DMS153 treated with DMSO at 0.1 percent for 48 hours (cell line): ENCODE data around the gene AFF3.

Source experiments
- DNase-seq: peaks from one replicate; lab custom pipeline; 2025; ENCODE audit not compliant: unreplicated experiment; lab: John Stamatoyannopoulos, UW

AFF3 gene

GRCh38 chr2:99833586-99834201, 308.7 kb downstream of the AFF3 start:
- no peak for DNase-seq

DNA sequence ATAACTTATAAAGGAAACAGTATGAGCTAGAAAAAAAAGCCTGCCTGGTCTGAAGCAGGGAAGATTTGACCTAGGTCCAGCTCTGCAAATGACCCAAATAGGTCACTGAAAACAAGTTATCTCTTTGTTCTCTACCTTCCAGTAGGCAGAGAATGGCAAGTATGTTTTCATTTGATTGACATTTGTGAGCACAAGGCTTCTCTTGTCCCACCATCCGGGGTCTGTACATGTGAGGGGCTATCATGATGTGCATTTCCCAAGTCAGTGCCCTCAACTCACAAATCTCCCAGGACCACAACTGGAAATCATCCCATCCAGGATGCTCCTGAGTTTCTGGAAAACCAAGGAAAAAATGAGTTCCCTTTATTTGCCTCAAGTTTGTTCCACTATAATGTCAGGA, 309.5 kb downstream of the AFF3 start:
- DNase-seq = no peak

- no peak for DNase-seq
Measured at GRCh38 chr2:99831772-99832171, 310.6 kb downstream of the AFF3 start.

DNA sequence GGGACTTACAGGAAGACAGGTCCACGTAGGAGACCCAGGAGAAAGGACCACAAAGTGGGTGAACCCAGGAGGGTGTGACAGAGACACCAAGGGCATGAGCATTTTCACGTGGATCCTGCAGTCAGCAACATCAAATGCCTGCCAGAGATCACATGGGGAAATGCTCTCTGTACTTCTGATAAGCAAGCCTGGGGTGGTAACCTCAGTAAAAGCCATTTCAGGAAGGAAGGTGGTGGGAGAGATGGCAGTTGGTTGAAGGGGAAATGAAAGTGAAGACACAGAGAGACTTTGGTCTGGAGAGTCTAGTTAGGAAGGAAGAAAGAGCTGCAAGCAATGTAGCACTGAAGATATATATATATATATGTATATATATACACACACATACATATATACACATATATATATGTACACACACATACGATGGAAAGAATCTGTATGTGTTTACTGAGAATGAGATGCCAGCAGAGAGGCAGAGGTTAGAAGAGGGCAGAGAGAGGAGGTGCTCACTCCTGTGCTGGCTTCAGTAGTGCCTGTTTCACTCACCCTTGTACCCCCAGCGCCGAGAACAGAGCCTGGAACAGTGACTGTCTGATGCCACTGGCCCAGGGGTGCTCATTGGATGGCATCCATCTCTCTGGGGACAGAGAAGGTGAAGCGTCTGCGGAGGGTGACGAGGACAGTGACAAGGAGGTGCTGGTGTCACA, 314.9 kb downstream of the AFF3 start:
- DNase-seq = no peak

- no peak for DNase-seq
Measured at GRCh38 chr2:99825630-99826029, 316.8 kb downstream of the AFF3 start.

- DNase-seq = no peak
Measured at GRCh38 chr2:99824758-99825157, 317.6 kb downstream of the AFF3 start.

- no peak for DNase-seq
Measured at GRCh38 chr2:99822474-99823207, 319.7 kb downstream of the AFF3 start.

DNA sequence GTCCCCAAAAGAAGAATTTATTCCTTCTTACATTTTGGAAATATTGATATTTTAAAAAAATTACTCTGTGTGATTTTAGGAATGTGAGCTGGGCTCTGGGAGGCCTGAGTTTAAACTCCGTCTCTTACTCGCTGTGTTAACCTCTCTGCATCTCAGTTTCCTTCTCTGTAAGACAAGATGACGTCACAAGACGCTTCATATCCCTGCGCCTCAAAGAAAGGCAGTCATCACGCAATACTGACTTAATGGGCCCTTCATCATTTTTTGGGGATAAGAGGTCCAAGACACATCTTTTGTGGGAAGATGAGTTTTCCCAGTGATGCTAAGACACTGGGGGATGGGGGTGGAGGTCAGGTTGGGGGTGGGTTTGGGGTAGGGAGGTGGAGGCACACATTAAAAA, 320.4 kb downstream of the AFF3 start:
- no peak for DNase-seq

- DNase-seq = no peak
Measured at GRCh38 chr2:99821572-99821971, 320.8 kb downstream of the AFF3 start.

DNA sequence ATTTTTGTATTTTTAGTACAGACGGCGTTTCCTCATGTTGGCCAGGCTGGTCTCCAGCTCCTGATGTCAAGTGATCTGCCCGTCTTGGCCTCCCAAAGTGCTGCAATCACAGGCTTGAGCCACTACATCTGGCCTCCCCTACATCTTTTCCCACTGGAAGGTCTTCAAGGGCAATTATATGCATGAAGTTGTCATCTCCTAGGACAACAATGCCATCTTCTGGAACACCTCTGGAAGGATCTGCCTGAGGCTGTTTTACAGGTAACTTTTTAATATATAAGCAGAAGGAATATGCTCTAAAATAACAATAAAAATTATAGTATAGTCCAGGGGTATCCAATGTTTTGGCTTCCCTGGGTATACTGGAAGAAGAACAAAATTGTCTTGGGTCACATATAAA, 321.4 kb downstream of the AFF3 start:
- DNase-seq = no peak

DNA sequence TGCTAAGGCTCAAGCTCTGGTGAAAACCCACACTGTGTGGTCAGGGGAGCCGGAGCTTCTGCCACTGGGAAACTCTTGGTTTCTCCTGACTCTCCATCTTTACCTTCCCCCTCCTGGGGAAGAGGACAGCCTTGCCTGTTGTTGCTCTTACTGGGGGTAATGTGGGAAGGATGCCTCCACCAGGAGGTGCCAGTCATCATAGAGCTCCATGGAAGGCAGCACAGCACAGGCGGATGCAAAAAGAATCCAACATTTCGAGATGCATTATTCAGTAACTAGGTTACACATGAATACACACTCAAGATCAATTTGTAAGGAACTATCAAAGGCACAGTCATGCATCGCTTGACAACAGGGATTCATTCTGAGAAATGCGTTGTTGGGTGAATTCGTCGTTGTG, 322.6 kb downstream of the AFF3 start:
- DNase-seq = no peak

- DNase-seq = no peak
Measured at GRCh38 chr2:99818842-99819241, 323.5 kb downstream of the AFF3 start.

DNA sequence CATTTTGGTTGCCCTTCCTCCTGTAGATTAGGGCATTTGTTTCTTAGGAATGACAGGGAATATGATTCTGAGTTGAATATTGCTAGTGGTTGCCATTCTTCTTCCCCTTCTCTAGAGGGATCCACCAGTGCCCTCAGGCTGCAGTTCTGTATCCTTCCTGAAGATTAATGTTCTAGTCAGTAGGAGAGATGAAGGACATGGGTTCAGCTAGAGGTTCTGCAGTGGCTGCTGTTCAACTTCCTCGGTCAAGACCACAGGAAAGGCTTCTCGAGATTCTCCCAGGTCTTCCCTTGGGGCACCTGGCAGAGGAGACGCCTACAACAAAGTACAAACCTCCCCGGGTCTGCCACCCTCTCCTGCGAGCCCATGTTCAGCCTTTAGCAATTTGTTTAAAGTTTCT, 325.5 kb downstream of the AFF3 start:
- no peak for DNase-seq

DNA sequence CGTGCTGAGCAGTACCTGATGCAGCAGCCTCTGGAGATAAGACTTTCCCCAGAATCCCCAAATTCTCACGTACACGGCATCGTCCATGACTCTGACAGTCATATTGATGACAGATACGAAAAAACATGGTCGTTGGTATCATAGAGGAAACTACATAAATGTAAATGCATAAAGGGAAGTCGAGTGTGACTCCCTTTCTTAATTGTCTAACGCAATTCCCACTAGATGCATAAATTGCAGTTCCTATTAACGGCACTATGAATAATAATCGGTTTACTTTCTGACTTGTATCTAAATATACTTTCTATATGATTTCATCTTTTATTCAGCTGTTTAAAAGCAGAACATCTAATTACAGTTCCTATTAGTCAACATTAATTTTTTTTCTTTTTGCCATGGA, 330.0 kb downstream of the AFF3 start:
- DNase-seq = no peak

- DNase-seq = no peak
Measured at GRCh38 chr2:99811544-99811943, 330.8 kb downstream of the AFF3 start.

DNA sequence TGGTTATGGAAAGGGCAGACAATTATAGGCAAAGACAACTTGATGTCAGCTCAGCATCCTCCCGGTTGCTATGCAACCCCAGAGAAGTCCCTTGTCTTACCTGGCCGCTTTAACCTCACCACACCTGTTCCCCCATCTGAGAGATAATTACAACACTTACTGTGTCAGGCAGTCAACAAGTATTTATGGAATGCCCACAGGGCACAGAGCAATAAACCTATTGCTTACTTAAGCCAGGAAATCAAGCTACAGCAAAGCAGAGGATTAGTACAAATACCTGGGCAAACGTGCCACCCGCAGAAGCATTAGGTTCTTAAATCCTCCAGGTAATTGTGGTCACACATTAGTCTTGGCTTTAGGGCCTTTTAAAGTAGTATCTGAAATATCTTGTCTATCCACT, 332.2 kb downstream of the AFF3 start:
- no peak for DNase-seq

GRCh38 chr2:99809259-99809900, 333.0 kb downstream of the AFF3 start:
- DNase-seq = no peak

- no peak for DNase-seq
Measured at GRCh38 chr2:99808361-99809200, 333.8 kb downstream of the AFF3 start.

DNA sequence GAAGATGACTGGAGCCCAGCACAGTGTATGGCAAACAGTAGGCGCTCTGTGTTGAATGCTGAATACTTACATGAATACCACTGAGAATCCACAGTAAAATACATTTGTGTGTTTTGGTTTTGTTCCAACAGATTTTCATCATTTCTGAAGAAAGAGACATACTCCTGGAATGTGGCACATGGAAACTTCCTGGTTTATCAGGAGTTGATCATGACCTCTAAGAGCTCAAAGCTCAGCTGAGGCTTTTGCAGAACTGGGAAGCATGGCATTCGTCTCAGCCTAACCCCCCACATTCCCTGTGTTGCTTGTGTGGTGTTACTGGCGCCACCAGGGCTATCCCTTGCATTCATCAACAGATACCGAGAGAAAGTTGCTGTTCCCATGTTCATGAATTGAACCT, 335.6 kb downstream of the AFF3 start:
- DNase-seq = no peak

GRCh38 chr2:99805930-99806476, 336.4 kb downstream of the AFF3 start:
- DNase-seq = no peak

DNA sequence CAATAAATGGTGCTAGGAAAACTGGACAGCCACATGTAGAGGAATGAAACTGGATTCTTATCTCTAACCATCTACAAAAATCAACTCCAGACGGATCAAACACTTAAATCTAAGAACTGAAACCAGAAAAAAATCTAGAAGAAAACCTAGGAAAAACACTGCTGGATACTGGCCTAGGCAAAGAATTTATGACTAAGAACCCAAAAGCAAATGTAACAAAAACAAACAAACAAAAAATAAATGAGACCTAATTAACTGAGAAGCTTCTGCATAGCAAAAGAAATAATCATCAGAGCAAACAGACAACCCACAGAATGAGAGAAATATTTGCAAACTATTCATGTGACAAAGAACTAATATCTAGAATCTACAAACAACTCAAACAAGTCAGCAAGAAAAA, 338.5 kb downstream of the AFF3 start:
- no peak for DNase-seq
